ENCODE measurements around the gene SORCS2. TPM values are rescaled to one million over a fixed set of nuclear protein-coding genes. Genes with fewer than 3 reads are reported as not detected.

Gene SORCS2
- total RNA-seq, 4 donors from 2014 or later = 0.53 to 9.9 (median 0.90) TPM

DNA sequence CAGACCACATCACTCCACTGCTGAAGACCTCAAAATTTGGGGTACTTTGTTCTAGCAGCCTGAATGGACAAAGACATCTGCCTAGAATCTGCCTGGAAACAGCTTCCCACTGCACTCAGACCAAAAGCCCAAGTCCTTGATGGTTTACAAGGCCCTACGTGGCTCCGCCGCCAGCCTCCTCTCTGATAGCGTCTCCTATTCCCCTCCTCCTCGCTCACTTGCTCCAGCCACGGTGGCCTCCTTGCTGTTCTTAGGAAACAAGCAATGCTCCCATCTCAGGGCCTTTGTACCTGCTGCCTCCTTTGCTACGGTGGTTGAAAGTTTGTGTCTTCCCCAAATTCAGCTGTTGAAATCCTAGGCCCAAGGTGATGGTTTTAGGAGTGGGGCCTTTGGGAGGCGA is 34.7 kb upstream of the SORCS2 start:
- Histone ChIP-seq H3K4me1 (peaks cover 0 to 5% (median 0%) of the 10 kb centered on the region in 4 donors), H3K4me3 (no peak overlapping the region), H3K9me3 (no peaks in the 10 kb centered on the region), H3K27me3 (no peaks in the 10 kb centered on the region), H3K27ac (no peak overlapping the region), H3K36me3 (no peaks in the 10 kb centered on the region)
- DNase-seq = peak in 1 of 3 donors; percentile 33
- no peak for TF ChIP-seq POLR2A (IDR thresholded peaks at IDR 0.05)
- TF ChIP-seq, protein P1, sequence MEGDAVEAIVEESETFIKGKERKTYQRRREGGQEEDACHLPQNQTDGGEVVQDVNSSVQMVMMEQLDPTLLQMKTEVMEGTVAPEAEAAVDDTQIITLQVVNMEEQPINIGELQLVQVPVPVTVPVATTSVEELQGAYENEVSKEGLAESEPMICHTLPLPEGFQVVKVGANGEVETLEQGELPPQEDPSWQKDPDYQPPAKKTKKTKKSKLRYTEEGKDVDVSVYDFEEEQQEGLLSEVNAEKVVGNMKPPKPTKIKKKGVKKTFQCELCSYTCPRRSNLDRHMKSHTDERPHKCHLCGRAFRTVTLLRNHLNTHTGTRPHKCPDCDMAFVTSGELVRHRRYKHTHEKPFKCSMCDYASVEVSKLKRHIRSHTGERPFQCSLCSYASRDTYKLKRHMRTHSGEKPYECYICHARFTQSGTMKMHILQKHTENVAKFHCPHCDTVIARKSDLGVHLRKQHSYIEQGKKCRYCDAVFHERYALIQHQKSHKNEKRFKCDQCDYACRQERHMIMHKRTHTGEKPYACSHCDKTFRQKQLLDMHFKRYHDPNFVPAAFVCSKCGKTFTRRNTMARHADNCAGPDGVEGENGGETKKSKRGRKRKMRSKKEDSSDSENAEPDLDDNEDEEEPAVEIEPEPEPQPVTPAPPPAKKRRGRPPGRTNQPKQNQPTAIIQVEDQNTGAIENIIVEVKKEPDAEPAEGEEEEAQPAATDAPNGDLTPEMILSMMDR (IDR thresholded peaks at IDR 0.05) = no peak

DNA sequence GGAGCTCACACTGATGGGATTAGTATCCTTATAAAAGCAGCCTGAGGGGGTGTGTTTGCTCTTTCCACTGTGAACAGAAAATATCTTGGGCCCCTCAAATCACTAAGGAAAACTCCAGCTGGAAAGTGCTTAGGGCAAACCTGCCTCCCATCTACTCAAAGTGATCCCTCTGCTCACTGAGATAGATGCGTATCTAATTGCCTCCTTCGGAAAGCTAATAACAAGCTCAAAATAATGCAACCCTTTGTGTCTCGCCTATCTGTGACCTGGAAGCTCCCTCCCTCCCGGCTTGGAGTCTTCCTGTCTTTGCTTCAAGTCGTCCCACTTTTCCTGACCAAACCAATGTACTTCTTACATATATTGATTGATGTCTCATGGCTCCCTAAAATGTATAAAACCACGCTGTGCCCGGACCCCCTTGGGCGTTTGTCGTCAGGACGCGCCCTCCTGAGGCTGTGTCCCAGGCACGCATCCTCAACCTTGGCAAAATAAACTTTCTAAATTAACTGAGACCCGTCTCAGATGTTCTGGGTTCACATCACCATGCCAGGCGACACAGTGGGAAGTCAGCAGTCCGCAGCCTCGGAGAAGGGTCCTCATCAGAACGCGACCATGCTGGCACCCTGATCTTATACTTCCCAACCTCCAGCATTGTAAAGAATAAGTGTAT is 34.1 kb upstream of the SORCS2 start:
- peak in 2 of 3 donors; percentile 31 to 40 for DNase-seq

DNA sequence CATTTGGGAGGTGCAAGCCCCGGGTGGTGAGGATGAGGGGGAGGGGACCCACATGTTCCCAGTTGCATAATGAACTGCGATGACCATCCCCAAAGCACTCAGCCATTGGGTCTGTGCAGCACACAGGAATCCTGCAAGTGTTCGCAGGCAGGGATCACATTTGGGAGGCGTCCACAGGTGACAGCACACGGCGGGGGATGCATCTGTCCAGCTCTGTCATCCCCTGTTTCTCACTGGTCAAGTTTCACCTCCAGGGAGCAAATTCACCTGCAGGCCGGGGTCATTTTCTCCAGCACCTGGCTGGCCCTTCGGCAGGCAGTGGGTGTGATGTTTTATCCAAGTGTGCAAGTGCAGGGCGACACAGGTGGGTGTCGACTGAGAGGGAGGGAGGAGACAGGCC is 33.3 kb upstream of the SORCS2 start:
- no peak overlapping the region for H3K4me3 ChIP-seq
- no peaks in the 10 kb centered on the region for H3K27me3 ChIP-seq
- H3K36me3 ChIP-seq = no peaks in the 10 kb centered on the region
- H3K9me3 ChIP-seq = no peaks in the 10 kb centered on the region
- peak in 2 of 3 donors; percentile 34 to 36 for DNase-seq
- no peak overlapping the region for H3K27ac ChIP-seq
- peaks cover 0 to 5% (median 0%) of the 10 kb centered on the region in 4 donors for H3K4me1 ChIP-seq
- TF ChIP-seq POLR2A (IDR thresholded peaks at IDR 0.05) = no peak
- TF ChIP-seq, protein P1 (IDR thresholded peaks at IDR 0.05) = no peak

More for the DNA sequence above, 34.1 kb upstream of the SORCS2 start:
- no peak overlapping the region for H3K27ac ChIP-seq
- H3K9me3 ChIP-seq = no peaks in the 10 kb centered on the region
- no peaks in the 10 kb centered on the region for H3K36me3 ChIP-seq
- H3K4me3 ChIP-seq = no peak overlapping the region
- H3K27me3 ChIP-seq = no peaks in the 10 kb centered on the region
- peaks cover 0 to 5% (median 0%) of the 10 kb centered on the region in 4 donors for H3K4me1 ChIP-seq
- TF ChIP-seq, protein P1 (IDR thresholded peaks at IDR 0.05) = no peak
- TF ChIP-seq POLR2A (IDR thresholded peaks at IDR 0.05) = no peak

DNA sequence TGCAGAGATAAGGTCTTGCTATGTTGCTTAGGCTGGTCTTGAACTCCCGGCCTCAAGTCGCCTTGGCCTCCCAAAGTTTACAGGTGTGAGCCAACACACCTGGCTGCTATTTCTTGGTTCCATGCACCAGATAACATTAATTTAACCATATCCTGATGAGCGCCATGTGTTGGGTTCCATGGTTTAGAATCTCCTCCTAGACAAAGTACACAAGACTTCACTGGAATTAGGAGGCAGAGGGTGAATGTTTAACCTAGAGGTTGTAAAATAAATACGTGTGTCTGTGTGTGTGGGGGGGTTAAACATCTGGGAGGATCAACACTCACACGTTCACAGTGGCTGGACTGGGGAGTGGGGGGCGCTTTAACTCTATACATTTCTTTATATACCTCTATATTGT is 32.4 kb upstream of the SORCS2 start:
- Histone ChIP-seq H3K27me3 (no peaks in the 10 kb centered on the region), H3K9me3 (no peaks in the 10 kb centered on the region), H3K27ac (no peak overlapping the region), H3K4me1 (peaks cover 0 to 5% (median 0%) of the 10 kb centered on the region in 4 donors), H3K4me3 (no peak overlapping the region), H3K36me3 (no peaks in the 10 kb centered on the region)
- TF ChIP-seq, protein P1 (IDR thresholded peaks at IDR 0.05) = no peak
- TF ChIP-seq POLR2A (IDR thresholded peaks at IDR 0.05) = no peak
- peak in 2 of 3 donors; percentile 45 to 49 for DNase-seq

DNA sequence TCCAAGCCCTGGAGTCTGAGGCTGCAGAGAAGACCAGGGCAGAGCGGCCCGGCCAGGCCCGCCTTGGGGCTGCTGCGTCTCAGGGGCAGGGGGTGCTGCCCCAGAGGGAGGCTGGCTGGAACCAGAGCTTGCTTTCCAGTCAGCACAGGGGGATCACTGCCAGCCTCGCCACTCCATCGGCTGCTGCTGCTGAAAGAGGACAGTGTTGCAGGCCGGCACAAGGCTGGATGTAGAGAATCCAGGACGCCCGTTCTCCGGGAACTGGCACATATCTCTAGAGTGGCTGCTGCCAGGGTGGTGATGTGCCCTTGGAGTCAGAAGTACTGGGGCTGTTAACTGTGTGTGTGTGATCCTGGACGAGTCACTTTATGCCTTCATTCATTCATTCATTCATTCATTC is 31.9 kb upstream of the SORCS2 start:
- Histone ChIP-seq H3K4me1 (peaks cover 0 to 5% (median 0%) of the 10 kb centered on the region in 4 donors), H3K4me3 (no peak overlapping the region), H3K36me3 (no peaks in the 10 kb centered on the region), H3K9me3 (no peaks in the 10 kb centered on the region), H3K27me3 (no peaks in the 10 kb centered on the region), H3K27ac (peak overlapping the region in 1 of 4 donors; percentile 44)
- DNase-seq = peak in 2 of 3 donors; percentile 42 to 49
- TF ChIP-seq, protein P1 (IDR thresholded peaks at IDR 0.05) = no peak
- TF ChIP-seq POLR2A (IDR thresholded peaks at IDR 0.05) = no peak

Measured in Peyer's patch (tissue), 4 donors.